Loucy (cell line): Measurements from ENCODE around the gene FOSL1.

Experiments used
- CTCF ChIP-seq: fragments of 200-600 bp; sonication (generic); conservative IDR thresholded peaks from 2 replicates; pipeline ENCODE4 v1.5.1; 2014; ENCODE audit warnings: mild to moderate bottlenecking, antibody characterized with exemption, low read length
- EZH2phosphoT487 ChIP-seq: fragments of 200-600 bp; IDR thresholded peaks from 2 replicates; pipeline ENCODE4 v1.6.1; 2018; ENCODE audit warnings: antibody characterized with exemption, mild to moderate bottlenecking, moderate library complexity, borderline replicate concordance

- TF ChIP-seq CTCF: peak; percentile 90
- no peak for TF ChIP-seq EZH2phosphoT487
These were observed 39.7 kb downstream of the FOSL1 start, which contains the start of gene MUS81 for GRCh38 chr11:65860278-65861164.
